ENCODE measurements around the gene THSD1. TPM values are rescaled to one million over a fixed set of nuclear protein-coding genes. Genes with fewer than 3 reads are reported as not detected.

THSD1 gene
- total RNA-seq, 4 donors from 2014 or later = 1.2 to 1.9 (median 1.8) TPM

GRCh38 chr13:52399708-52400107 lies 6.3 kb downstream of the THSD1 start:
- Histone ChIP-seq H3K4me3 (no peak overlapping the region), H3K27me3 (peaks cover 13% of the 10 kb centered on the region), H3K9me3 (no peaks in the 10 kb centered on the region), H3K4me1 (no peaks in the 10 kb centered on the region), H3K36me3 (no peaks in the 10 kb centered on the region), H3K27ac (no peak overlapping the region)
- intact Hi-C loops (cut with DNase I; ENCODE audit: low total_unique reads) (no loop called here), in situ Hi-C loops (cut with MboI; ENCODE audit: low pct_ligation_motif_present in 1 of 4, low pct_unique_long_range_greater_than_20kb in 1 of 4, low sequenced_read_pairs in 3 of 4) (no loop called here)
- 56 to 57% methylated on average over 1 of the region's 1 CpG for WGBS, 2 donors (ENCODE audit: low coverage in 1 of 2)
- no peak for DNase-seq
- TF ChIP-seq POLR2A (IDR thresholded peaks at IDR 0.05) = no peak
- no peak for TF ChIP-seq POLR2AphosphoS5 (IDR thresholded peaks at IDR 0.05)
- TF ChIP-seq EP300 (IDR thresholded peaks at IDR 0.05; ENCODE audit: low read depth) = no peak
- TF ChIP-seq CTCF (IDR thresholded peaks at IDR 0.05) = no peak

DNA sequence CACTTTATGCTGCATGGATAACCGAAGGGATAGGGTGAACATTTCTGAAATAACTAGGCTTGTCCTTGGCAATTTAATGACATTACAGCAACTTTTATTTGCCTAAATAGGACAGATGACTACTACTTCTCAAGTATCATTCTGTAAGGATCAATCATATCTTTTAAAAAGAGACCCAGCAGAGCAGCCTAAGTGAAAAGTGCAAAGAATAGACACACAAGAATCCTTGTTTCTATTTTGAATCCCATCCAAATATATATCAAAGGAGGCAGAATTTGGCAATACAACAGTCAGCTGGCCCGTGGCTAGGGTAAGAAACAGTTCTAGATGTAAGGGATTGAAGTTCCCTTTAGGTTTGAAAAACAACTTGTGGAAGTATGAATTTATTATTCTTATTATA lies 6.9 kb downstream of the THSD1 start:
- in situ Hi-C loops (cut with MboI; ENCODE audit: low pct_ligation_motif_present in 1 of 4, low pct_unique_long_range_greater_than_20kb in 1 of 4, low sequenced_read_pairs in 3 of 4) = no loop called here
- H3K4me3 ChIP-seq = no peak overlapping the region

DNA sequence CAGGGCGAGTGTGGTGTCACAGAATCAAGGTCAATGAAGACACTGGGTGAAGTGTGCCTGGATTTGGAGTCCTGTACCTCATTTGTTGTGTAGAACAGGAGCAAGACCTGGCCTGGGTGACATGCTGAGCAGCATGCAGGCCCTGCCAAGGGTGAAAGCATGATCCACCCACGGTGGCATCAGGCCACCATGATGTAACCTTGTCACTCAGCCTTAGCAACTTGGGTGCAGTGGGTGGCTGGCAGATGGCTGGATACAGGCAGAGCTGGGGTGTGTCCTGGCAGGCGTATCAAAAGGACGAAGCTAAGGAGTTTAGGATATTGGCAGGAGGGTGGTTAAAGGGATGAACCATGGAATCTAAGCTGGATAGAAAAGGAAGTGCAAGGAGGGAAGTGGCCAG lies 10.3 kb downstream of the THSD1 start:
- 75 to 84% methylated on average over 4 of the region's 4 CpGs for WGBS, 2 donors (ENCODE audit: low coverage in 1 of 2)
- no peaks in the 10 kb centered on the region for H3K9me3 ChIP-seq
- in situ Hi-C loops (cut with MboI; ENCODE audit: low pct_ligation_motif_present in 1 of 4, low pct_unique_long_range_greater_than_20kb in 1 of 4, low sequenced_read_pairs in 3 of 4) = no loop called here
- intact Hi-C loops (cut with DNase I; ENCODE audit: low total_unique reads) = no loop called here
- H3K4me1 ChIP-seq = no peaks in the 10 kb centered on the region
- H3K4me3 ChIP-seq = no peak overlapping the region
- no peak for DNase-seq
- TF ChIP-seq EP300 (IDR thresholded peaks at IDR 0.05; ENCODE audit: low read depth) (no peak), CTCF (IDR thresholded peaks at IDR 0.05) (no peak), POLR2A (IDR thresholded peaks at IDR 0.05) (no peak), POLR2AphosphoS5 (IDR thresholded peaks at IDR 0.05) (no peak)
- no peaks in the 10 kb centered on the region for H3K27me3 ChIP-seq
- H3K36me3 ChIP-seq = no peaks in the 10 kb centered on the region
- no peak overlapping the region for H3K27ac ChIP-seq

More for the DNA sequence above, 6.9 kb downstream of the THSD1 start:
- Histone ChIP-seq H3K27me3 (peaks cover 6% of the 10 kb centered on the region), H3K4me1 (no peaks in the 10 kb centered on the region), H3K9me3 (no peaks in the 10 kb centered on the region), H3K36me3 (no peaks in the 10 kb centered on the region), H3K27ac (no peak overlapping the region)
- DNase-seq = no peak
- intact Hi-C loops (cut with DNase I; ENCODE audit: low total_unique reads) = no loop called here
- 34 to 44% methylated on average over 2 of the region's 2 CpGs for WGBS, 2 donors (ENCODE audit: low coverage in 1 of 2)
- TF ChIP-seq EP300 (IDR thresholded peaks at IDR 0.05; ENCODE audit: low read depth) = no peak
- TF ChIP-seq POLR2A (IDR thresholded peaks at IDR 0.05) = no peak
- TF ChIP-seq CTCF (IDR thresholded peaks at IDR 0.05) = no peak
- no peak for TF ChIP-seq POLR2AphosphoS5 (IDR thresholded peaks at IDR 0.05)

DNA sequence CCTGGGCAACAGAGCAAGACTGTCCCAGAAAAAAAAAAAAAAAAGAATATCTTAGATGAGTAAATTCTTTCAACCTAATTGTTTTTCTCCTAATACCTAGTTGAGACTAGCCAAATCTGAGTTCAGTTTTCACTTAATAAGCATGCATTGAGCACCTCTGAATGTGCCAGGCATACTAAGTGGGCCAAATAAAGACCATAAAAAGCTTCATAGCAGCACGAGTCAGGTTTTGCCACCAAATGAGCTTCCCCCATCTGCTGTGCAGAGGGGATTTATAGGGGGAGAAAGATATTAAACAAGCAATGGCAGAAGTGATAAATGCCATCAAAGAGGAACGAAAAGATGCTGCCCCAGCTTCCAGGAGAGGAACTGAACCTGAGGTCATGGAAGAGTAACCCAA lies 11.4 kb downstream of the THSD1 start:
- 65 to 71% methylated on average over 2 of the region's 2 CpGs for WGBS, 2 donors (ENCODE audit: low coverage in 1 of 2)

More for the DNA sequence above, 11.4 kb downstream of the THSD1 start:
- no peak for TF ChIP-seq EP300 (IDR thresholded peaks at IDR 0.05; ENCODE audit: low read depth)
- TF ChIP-seq CTCF (IDR thresholded peaks at IDR 0.05) = no peak
- no peak for TF ChIP-seq POLR2AphosphoS5 (IDR thresholded peaks at IDR 0.05)
- TF ChIP-seq POLR2A (IDR thresholded peaks at IDR 0.05) = no peak
- Histone ChIP-seq H3K4me3 (no peak overlapping the region), H3K27ac (no peak overlapping the region), H3K27me3 (no peaks in the 10 kb centered on the region), H3K4me1 (no peaks in the 10 kb centered on the region), H3K9me3 (no peaks in the 10 kb centered on the region), H3K36me3 (no peaks in the 10 kb centered on the region)
- in situ Hi-C loops (cut with MboI; ENCODE audit: low pct_ligation_motif_present in 1 of 4, low pct_unique_long_range_greater_than_20kb in 1 of 4, low sequenced_read_pairs in 3 of 4) (no loop called here), intact Hi-C loops (cut with DNase I; ENCODE audit: low total_unique reads) (no loop called here)
- no peak for DNase-seq
